ENCODE measurements around the gene ESD.

ESD gene

GRCh38 chr13:46751811-46752635, 44.9 kb downstream of the ESD start:
- Histone ChIP-seq H3K4me3 (ENCODE audit: low read depth in 1 of 2, low read length in 2 of 2) (no peak overlapping the region), H3K27ac (ENCODE audit: low read depth, low read length) (no peak overlapping the region), H3K9me3 (ENCODE audit: control insufficient read depth in 1 of 2, low read length in 2 of 2) (no peaks in the 10 kb centered on the region), H3K36me3 (ENCODE audit: control insufficient read depth in 1 of 2, insufficient read depth in 2 of 2, low read length in 2 of 2) (peaks cover 13 to 30% of the 10 kb centered on the region in 2 donors), H3K27me3 (ENCODE audit: control insufficient read depth in 1 of 2, insufficient read depth in 2 of 2, low read length in 2 of 2) (no peaks in the 10 kb centered on the region), H3K4me1 (ENCODE audit: control insufficient read depth in 1 of 2, insufficient read depth in 2 of 2, low read length in 2 of 2) (peaks cover 3 to 5% of the 10 kb centered on the region in 2 donors), H3K9ac (ENCODE audit: low read depth in 1 of 2, low read length in 2 of 2) (no peak overlapping the region)

DNA sequence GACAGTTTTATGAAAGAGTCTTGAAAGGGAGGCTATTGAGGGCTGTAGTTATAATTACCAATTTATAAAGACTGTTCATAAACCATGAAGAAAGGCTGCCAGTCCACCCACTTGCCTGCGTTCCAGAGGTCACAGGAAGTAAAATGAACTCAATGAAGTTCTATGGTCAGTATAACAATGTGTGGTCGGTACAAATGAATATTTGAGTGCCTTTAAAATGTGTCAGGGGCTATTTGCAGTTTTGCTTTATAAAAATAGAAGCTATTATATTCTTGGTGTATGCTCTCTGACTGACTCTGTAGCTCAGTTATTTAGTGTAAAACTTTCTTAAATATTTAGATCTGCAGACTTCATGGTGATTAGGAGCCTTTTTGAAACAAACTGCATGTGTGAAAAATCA, 47.0 kb downstream of the ESD start:
- H3K27ac ChIP-seq (ENCODE audit: low read depth, low read length), result no peak overlapping the region
- H3K27me3 ChIP-seq (ENCODE audit: control insufficient read depth in 1 of 2, insufficient read depth in 2 of 2, low read length in 2 of 2), result no peaks in the 10 kb centered on the region
- H3K4me1 ChIP-seq (ENCODE audit: control insufficient read depth in 1 of 2, insufficient read depth in 2 of 2, low read length in 2 of 2), result peaks cover 0 to 5% of the 10 kb centered on the region in 2 donors
- peaks cover 13 to 42% of the 10 kb centered on the region in 2 donors for H3K36me3 ChIP-seq (ENCODE audit: control insufficient read depth in 1 of 2, insufficient read depth in 2 of 2, low read length in 2 of 2)
- no peak overlapping the region for H3K4me3 ChIP-seq (ENCODE audit: low read depth in 1 of 2, low read length in 2 of 2)
- no peaks in the 10 kb centered on the region for H3K9me3 ChIP-seq (ENCODE audit: control insufficient read depth in 1 of 2, low read length in 2 of 2)
- H3K9ac ChIP-seq (ENCODE audit: low read depth in 1 of 2, low read length in 2 of 2), result no peak overlapping the region

- Histone ChIP-seq H3K4me3 (ENCODE audit: low read depth in 1 of 2, low read length in 2 of 2) (no peak overlapping the region), H3K9me3 (ENCODE audit: control insufficient read depth in 1 of 2, low read length in 2 of 2) (no peaks in the 10 kb centered on the region), H3K9ac (ENCODE audit: low read depth in 1 of 2, low read length in 2 of 2) (no peak overlapping the region), H3K36me3 (ENCODE audit: control insufficient read depth in 1 of 2, insufficient read depth in 2 of 2, low read length in 2 of 2) (peaks cover 20 to 46% of the 10 kb centered on the region in 2 donors), H3K27ac (ENCODE audit: low read depth, low read length) (no peak overlapping the region), H3K27me3 (ENCODE audit: control insufficient read depth in 1 of 2, insufficient read depth in 2 of 2, low read length in 2 of 2) (no peaks in the 10 kb centered on the region), H3K4me1 (ENCODE audit: control insufficient read depth in 1 of 2, insufficient read depth in 2 of 2, low read length in 2 of 2) (peaks cover 0 to 5% of the 10 kb centered on the region in 2 donors)
These were observed 48.7 kb downstream of the ESD start for GRCh38 chr13:46748300-46748699.

DNA sequence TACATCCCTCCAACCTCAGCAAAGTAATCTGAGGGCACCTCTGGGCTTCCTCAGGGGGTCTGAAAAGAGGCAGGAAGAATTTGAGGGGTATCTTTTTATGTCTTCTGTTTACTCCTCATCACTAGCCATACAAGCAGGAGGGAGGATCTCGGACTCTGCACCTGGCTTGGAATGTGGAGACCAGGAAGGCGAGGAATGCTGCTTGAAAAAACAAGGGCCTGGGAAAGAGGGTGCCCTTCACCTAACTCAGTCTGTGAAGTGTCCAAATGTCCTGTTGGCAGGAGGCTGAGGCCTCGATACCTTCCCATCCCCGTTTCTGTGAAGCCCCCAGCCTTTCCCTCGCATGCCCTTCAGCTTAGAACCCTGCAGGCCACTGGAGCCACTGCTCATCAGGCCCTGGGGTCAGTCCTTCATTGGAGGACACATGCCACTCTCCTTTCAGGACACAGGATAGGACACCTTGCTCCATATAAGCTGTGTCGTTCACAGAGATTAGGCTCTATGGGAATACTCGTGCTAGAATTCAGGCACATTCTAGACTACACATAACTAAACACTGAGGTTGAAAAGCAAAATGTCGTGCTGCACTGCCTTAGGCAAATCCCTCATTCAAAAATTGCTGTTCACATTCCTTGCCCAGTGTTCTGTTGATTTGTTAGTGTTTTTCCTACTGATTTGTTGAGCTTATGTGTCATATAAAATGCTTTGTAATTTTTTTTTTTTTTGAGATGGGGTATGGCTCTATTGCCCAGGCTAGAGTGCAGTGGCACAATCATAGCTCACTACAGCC, 49.7 kb downstream of the ESD start:
- H3K4me1 ChIP-seq (ENCODE audit: control insufficient read depth in 1 of 2, insufficient read depth in 2 of 2, low read length in 2 of 2), result peaks cover 0 to 5% of the 10 kb centered on the region in 2 donors
- no peaks in the 10 kb centered on the region for H3K9me3 ChIP-seq (ENCODE audit: control insufficient read depth in 1 of 2, low read length in 2 of 2)
- no peak overlapping the region for H3K27ac ChIP-seq (ENCODE audit: low read depth, low read length)
- H3K27me3 ChIP-seq (ENCODE audit: control insufficient read depth in 1 of 2, insufficient read depth in 2 of 2, low read length in 2 of 2), result no peaks in the 10 kb centered on the region
- no peak overlapping the region for H3K4me3 ChIP-seq (ENCODE audit: low read depth in 1 of 2, low read length in 2 of 2)
- peaks cover 20 to 50% of the 10 kb centered on the region in 2 donors for H3K36me3 ChIP-seq (ENCODE audit: control insufficient read depth in 1 of 2, insufficient read depth in 2 of 2, low read length in 2 of 2)
- H3K9ac ChIP-seq (ENCODE audit: low read depth in 1 of 2, low read length in 2 of 2), result no peak overlapping the region

- H3K27ac ChIP-seq (ENCODE audit: low read depth, low read length), result no peak overlapping the region
- no peaks in the 10 kb centered on the region for H3K9me3 ChIP-seq (ENCODE audit: control insufficient read depth in 1 of 2, low read length in 2 of 2)
- peaks cover 16 to 59% of the 10 kb centered on the region in 2 donors for H3K36me3 ChIP-seq (ENCODE audit: control insufficient read depth in 1 of 2, insufficient read depth in 2 of 2, low read length in 2 of 2)
- no peaks in the 10 kb centered on the region for H3K4me1 ChIP-seq (ENCODE audit: control insufficient read depth in 1 of 2, insufficient read depth in 2 of 2, low read length in 2 of 2)
- H3K9ac ChIP-seq (ENCODE audit: low read depth in 1 of 2, low read length in 2 of 2), result no peak overlapping the region
- H3K4me3 ChIP-seq (ENCODE audit: low read depth in 1 of 2, low read length in 2 of 2), result no peak overlapping the region
- no peaks in the 10 kb centered on the region for H3K27me3 ChIP-seq (ENCODE audit: control insufficient read depth in 1 of 2, insufficient read depth in 2 of 2, low read length in 2 of 2)
These were observed 51.3 kb downstream of the ESD start for GRCh38 chr13:46745706-46746105.

- Histone ChIP-seq H3K27me3 (ENCODE audit: control insufficient read depth in 1 of 2, insufficient read depth in 2 of 2, low read length in 2 of 2) (no peaks in the 10 kb centered on the region), H3K9me3 (ENCODE audit: control insufficient read depth in 1 of 2, low read length in 2 of 2) (no peaks in the 10 kb centered on the region), H3K4me3 (ENCODE audit: low read depth in 1 of 2, low read length in 2 of 2) (no peak overlapping the region), H3K9ac (ENCODE audit: low read depth in 1 of 2, low read length in 2 of 2) (no peak overlapping the region), H3K36me3 (ENCODE audit: control insufficient read depth in 1 of 2, insufficient read depth in 2 of 2, low read length in 2 of 2) (peaks cover 18 to 57% of the 10 kb centered on the region in 2 donors), H3K27ac (ENCODE audit: low read depth, low read length) (no peak overlapping the region), H3K4me1 (ENCODE audit: control insufficient read depth in 1 of 2, insufficient read depth in 2 of 2, low read length in 2 of 2) (no peaks in the 10 kb centered on the region)
These were observed 51.9 kb downstream of the ESD start for GRCh38 chr13:46745062-46745461.

GRCh38 chr13:46743191-46743590, 53.8 kb downstream of the ESD start:
- Histone ChIP-seq H3K4me3 (ENCODE audit: low read depth in 1 of 2, low read length in 2 of 2) (no peak overlapping the region), H3K27ac (ENCODE audit: low read depth, low read length) (no peak overlapping the region), H3K27me3 (ENCODE audit: control insufficient read depth in 1 of 2, insufficient read depth in 2 of 2, low read length in 2 of 2) (no peaks in the 10 kb centered on the region), H3K9me3 (ENCODE audit: control insufficient read depth in 1 of 2, low read length in 2 of 2) (no peaks in the 10 kb centered on the region), H3K4me1 (ENCODE audit: control insufficient read depth in 1 of 2, insufficient read depth in 2 of 2, low read length in 2 of 2) (no peaks in the 10 kb centered on the region), H3K36me3 (ENCODE audit: control insufficient read depth in 1 of 2, insufficient read depth in 2 of 2, low read length in 2 of 2) (peaks cover 11 to 54% of the 10 kb centered on the region in 2 donors), H3K9ac (ENCODE audit: low read depth in 1 of 2, low read length in 2 of 2) (no peak overlapping the region)

- Histone ChIP-seq H3K27me3 (ENCODE audit: control insufficient read depth in 1 of 2, insufficient read depth in 2 of 2, low read length in 2 of 2) (no peaks in the 10 kb centered on the region), H3K4me3 (ENCODE audit: low read depth in 1 of 2, low read length in 2 of 2) (no peak overlapping the region), H3K4me1 (ENCODE audit: control insufficient read depth in 1 of 2, insufficient read depth in 2 of 2, low read length in 2 of 2) (no peaks in the 10 kb centered on the region), H3K27ac (ENCODE audit: low read depth, low read length) (no peak overlapping the region), H3K9ac (ENCODE audit: low read depth in 1 of 2, low read length in 2 of 2) (no peak overlapping the region), H3K36me3 (ENCODE audit: control insufficient read depth in 1 of 2, insufficient read depth in 2 of 2, low read length in 2 of 2) (peaks cover 16 to 51% of the 10 kb centered on the region in 2 donors), H3K9me3 (ENCODE audit: control insufficient read depth in 1 of 2, low read length in 2 of 2) (no peaks in the 10 kb centered on the region)
These were observed 57.4 kb downstream of the ESD start for GRCh38 chr13:46739447-46740098.

DNA sequence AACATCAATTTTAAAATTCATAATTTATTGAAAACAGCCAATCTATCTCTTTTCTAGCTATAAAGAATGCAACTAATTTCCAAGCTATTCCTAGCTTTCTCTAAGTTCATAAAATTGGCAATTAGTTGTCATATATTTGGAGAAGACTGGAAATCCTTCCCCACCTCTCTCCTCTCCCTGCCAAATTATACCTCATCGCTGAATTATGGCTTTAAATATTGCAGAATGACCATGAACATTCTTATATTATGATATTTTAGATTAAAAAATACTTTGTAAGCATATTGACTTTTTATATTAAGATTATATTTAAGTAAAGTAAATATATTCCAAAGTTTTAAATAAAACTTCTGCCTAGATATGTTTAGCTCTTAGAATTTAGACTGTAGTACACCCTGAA, 58.2 kb downstream of the ESD start:
- Histone ChIP-seq H3K4me3 (ENCODE audit: low read depth in 1 of 2, low read length in 2 of 2) (no peak overlapping the region), H3K9me3 (ENCODE audit: control insufficient read depth in 1 of 2, low read length in 2 of 2) (no peaks in the 10 kb centered on the region), H3K27ac (ENCODE audit: low read depth, low read length) (no peak overlapping the region)

DNA sequence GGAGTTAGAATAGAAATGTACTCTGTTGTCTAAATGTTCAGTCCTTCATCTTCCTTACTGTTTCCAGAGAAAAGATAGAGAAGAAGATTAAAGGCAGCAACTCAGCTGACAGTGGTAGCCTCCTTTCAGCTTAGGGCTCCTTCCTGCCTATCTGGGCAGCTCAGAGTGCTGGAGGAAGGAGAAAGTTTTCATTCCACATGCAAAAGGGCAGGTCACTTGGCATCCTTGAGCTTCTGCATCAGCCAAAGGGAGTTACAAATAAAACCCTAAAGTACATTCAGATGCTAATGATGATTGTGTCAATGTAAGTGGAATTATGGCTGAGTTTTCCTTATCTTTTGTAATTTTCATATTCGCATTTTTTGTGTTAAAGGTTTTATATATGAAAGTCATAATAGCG, 58.9 kb downstream of the ESD start:
- no peaks in the 10 kb centered on the region for H3K9me3 ChIP-seq (ENCODE audit: control insufficient read depth in 1 of 2, low read length in 2 of 2)
- H3K4me1 ChIP-seq (ENCODE audit: control insufficient read depth in 1 of 2, insufficient read depth in 2 of 2, low read length in 2 of 2), result no peaks in the 10 kb centered on the region
- no peak overlapping the region for H3K27ac ChIP-seq (ENCODE audit: low read depth, low read length)
- H3K4me3 ChIP-seq (ENCODE audit: low read depth in 1 of 2, low read length in 2 of 2), result no peak overlapping the region
- H3K36me3 ChIP-seq (ENCODE audit: control insufficient read depth in 1 of 2, insufficient read depth in 2 of 2, low read length in 2 of 2), result peaks cover 10 to 55% of the 10 kb centered on the region in 2 donors
- H3K9ac ChIP-seq (ENCODE audit: low read depth in 1 of 2, low read length in 2 of 2), result no peak overlapping the region
- no peaks in the 10 kb centered on the region for H3K27me3 ChIP-seq (ENCODE audit: control insufficient read depth in 1 of 2, insufficient read depth in 2 of 2, low read length in 2 of 2)

More for the DNA sequence above, 58.2 kb downstream of the ESD start:
- Histone ChIP-seq H3K9ac (ENCODE audit: low read depth in 1 of 2, low read length in 2 of 2) (no peak overlapping the region), H3K4me1 (ENCODE audit: control insufficient read depth in 1 of 2, insufficient read depth in 2 of 2, low read length in 2 of 2) (no peaks in the 10 kb centered on the region), H3K27me3 (ENCODE audit: control insufficient read depth in 1 of 2, insufficient read depth in 2 of 2, low read length in 2 of 2) (no peaks in the 10 kb centered on the region), H3K36me3 (ENCODE audit: control insufficient read depth in 1 of 2, insufficient read depth in 2 of 2, low read length in 2 of 2) (peaks cover 10 to 48% of the 10 kb centered on the region in 2 donors)

Measured in duodenal mucosa (tissue), 2 donors.